ENCODE results near the gene QRFP. TPM values are rescaled to one million over a fixed set of nuclear protein-coding genes. Genes with fewer than 3 reads are reported as not detected.
A peak's percentile ranks its signal among the peaks of the same experiment; 100 is the strongest.

Gene QRFP
- total RNA-seq, 4 donors from 2014 or later, result not detected

DNA sequence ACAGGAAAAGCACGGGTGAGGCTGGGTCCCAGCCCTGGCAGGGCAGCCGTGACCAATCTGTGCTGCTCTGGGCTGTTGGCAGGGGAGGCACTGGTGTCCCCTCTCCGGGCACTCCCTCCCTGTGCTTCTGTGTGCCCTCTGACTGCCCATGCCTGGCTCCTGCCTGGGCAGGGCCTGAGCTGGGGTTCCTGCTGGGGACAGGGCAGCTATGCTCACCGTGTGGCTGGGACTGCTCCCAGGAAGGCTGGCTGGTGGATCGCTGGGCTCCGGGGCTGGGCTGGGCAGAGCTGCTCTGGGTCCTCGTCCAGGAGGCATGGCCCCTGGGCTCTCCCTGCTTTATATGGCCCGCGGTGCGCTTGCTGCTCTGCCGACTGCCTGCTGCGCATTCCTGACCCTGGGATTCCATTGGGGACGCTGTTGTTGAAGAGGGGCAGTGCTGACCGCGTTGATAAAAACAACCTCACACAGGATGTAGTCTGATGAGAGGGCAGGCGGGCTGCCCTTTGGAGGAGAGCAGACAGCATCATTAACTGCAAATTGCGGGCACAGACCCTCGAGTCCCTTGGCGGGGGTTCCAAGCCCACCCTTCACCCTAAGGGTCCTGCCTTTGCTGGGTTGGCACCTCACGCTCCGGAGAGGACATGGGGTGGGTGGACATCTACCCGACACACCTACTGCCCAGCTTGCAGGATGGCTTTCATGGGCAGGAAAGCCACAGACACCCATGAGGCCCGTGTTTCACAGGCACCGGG, 955 bp downstream of the QRFP start:
- Histone ChIP-seq H3K9me3 (no peaks in the 10 kb centered on the region), H3K27me3 (no peaks in the 10 kb centered on the region), H3K4me1 (peaks cover 0 to 8% of the 10 kb centered on the region in 2 donors), H3K4me3 (replicated peaks in 1 of 3) (no peak overlapping the region), H3K36me3 (peaks cover 8 to 18% of the 10 kb centered on the region in 2 donors), H3K27ac (no peak overlapping the region)
- DNase-seq, result peak in 1 of 2 donors; percentile 22
- 53 to 59% methylated on average over 13 to 19 of the region's 24 CpGs for WGBS, 2 donors
- intact Hi-C loops (cut with DNase I), result no loop called here
- TF ChIP-seq, protein P1, sequence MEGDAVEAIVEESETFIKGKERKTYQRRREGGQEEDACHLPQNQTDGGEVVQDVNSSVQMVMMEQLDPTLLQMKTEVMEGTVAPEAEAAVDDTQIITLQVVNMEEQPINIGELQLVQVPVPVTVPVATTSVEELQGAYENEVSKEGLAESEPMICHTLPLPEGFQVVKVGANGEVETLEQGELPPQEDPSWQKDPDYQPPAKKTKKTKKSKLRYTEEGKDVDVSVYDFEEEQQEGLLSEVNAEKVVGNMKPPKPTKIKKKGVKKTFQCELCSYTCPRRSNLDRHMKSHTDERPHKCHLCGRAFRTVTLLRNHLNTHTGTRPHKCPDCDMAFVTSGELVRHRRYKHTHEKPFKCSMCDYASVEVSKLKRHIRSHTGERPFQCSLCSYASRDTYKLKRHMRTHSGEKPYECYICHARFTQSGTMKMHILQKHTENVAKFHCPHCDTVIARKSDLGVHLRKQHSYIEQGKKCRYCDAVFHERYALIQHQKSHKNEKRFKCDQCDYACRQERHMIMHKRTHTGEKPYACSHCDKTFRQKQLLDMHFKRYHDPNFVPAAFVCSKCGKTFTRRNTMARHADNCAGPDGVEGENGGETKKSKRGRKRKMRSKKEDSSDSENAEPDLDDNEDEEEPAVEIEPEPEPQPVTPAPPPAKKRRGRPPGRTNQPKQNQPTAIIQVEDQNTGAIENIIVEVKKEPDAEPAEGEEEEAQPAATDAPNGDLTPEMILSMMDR (IDR thresholded peaks at IDR 0.05), result no peak
- no peak for TF ChIP-seq POLR2A (IDR thresholded peaks at IDR 0.05)

- Histone ChIP-seq H3K36me3 (peaks cover 14 to 19% of the 10 kb centered on the region in 2 donors), H3K4me1 (peaks cover 0 to 8% of the 10 kb centered on the region in 2 donors), H3K27ac (no peak overlapping the region), H3K4me3 (replicated peaks in 1 of 3) (no peak overlapping the region), H3K9me3 (no peaks in the 10 kb centered on the region), H3K27me3 (no peaks in the 10 kb centered on the region)
- TF ChIP-seq, protein P1 (IDR thresholded peaks at IDR 0.05), result no peak
- TF ChIP-seq POLR2A (IDR thresholded peaks at IDR 0.05), result no peak
- DNase-seq, result no peak
- intact Hi-C loops (cut with DNase I), result no loop called here
- WGBS, 2 donors, result 76 to 78% methylated on average over 7 to 9 of the region's 9 CpGs
Measured at GRCh38 chr9:130895038-130895437, 1.6 kb downstream of the QRFP start.

- Histone ChIP-seq H3K4me1 (peaks cover 0 to 8% of the 10 kb centered on the region in 2 donors), H3K36me3 (peaks cover 17 to 19% of the 10 kb centered on the region in 2 donors), H3K27ac (no peak overlapping the region), H3K27me3 (no peaks in the 10 kb centered on the region), H3K9me3 (no peaks in the 10 kb centered on the region), H3K4me3 (replicated peaks in 1 of 3) (no peak overlapping the region)
- no peak for TF ChIP-seq POLR2A (IDR thresholded peaks at IDR 0.05)
- TF ChIP-seq, protein P1 (IDR thresholded peaks at IDR 0.05), result no peak
- no peak for DNase-seq
- WGBS, 2 donors, result 86% methylated on average over 7 of the region's 7 CpGs
- intact Hi-C loops (cut with DNase I), result no loop called here
Measured at GRCh38 chr9:130894546-130894945, 2.1 kb downstream of the QRFP start.

- intact Hi-C loops (cut with DNase I), result no loop called here
- no peak overlapping the region for H3K4me3 ChIP-seq (replicated peaks in 1 of 3)
- no peaks in the 10 kb centered on the region for H3K27me3 ChIP-seq
- peaks cover 24 to 25% of the 10 kb centered on the region in 2 donors for H3K36me3 ChIP-seq
- no peaks in the 10 kb centered on the region for H3K9me3 ChIP-seq
- no peak for TF ChIP-seq POLR2A (IDR thresholded peaks at IDR 0.05)
- TF ChIP-seq, protein P1 (IDR thresholded peaks at IDR 0.05), result no peak
- WGBS, 2 donors, result 79 to 81% methylated on average over 30 to 33 of the region's 34 CpGs
- H3K4me1 ChIP-seq, result peaks cover 0 to 8% of the 10 kb centered on the region in 2 donors
- no peak for DNase-seq
- H3K27ac ChIP-seq, result no peak overlapping the region
Measured at GRCh38 chr9:130893341-130894101, 3.1 kb downstream of the QRFP start.

All from thyroid gland (tissue), 4 donors.